Spleen (tissue), 7 donors: Measurements from ENCODE around the gene FAM107A.

Experiments
- CTCF ChIP-seq, 11 experiments: fragments of 200-600 bp in 7 of 11; fragments of 450-650 bp in 4 of 11; sonication (generic) in 4 of 11; IDR thresholded peaks in 8 of 11; conservative IDR thresholded peaks in 3 of 11; 1 replicate in 7 of 11; 2 replicates in 4 of 11; pipeline versions ENCODE4 v1.4.0 to v1.8.0; 2016 to 2021; ENCODE audit warnings: antibody characterized with exemption in 11 of 11, inconsistent platforms in 4 of 11, mild to moderate bottlenecking in 1 of 11
- POLR2A ChIP-seq, 3 donors: fragments of 450-650 bp; IDR thresholded peaks; one replicate each; pipeline ENCODE4 v1.5.1; 2017; ENCODE audit warnings: antibody characterized with exemption in 3 of 3, mild to moderate bottlenecking in 1 of 3
- POLR2AphosphoS5 ChIP-seq, 3 donors: sonication (generic); formaldehyde crosslinking; IDR thresholded peaks; one replicate each; pipeline ENCODE4 v1.5.1; 2017; ENCODE audit warnings: antibody characterized with exemption in 3 of 3
- donor health status: DM: no; HTN: no; CAD: no; lungs with moderate emphysema.
- donor health status: DM: no; HTN: no; CAD: no.
- donor health status: DM: no; HTN: no; CAD: no.

GRCh38 chr3:58621086-58621830 lies 44.1 kb upstream of the FAM107A start:
- TF ChIP-seq POLR2A (IDR thresholded peaks at IDR 0.05): no peak
- TF ChIP-seq CTCF (IDR thresholded peaks at IDR 0.05 in 8 of 11, conservative IDR thresholded peaks at IDR 0.05 in 3 of 11): no peak
- TF ChIP-seq POLR2AphosphoS5 (IDR thresholded peaks at IDR 0.05): no peak
